Measurements from ENCODE around the gene SLIT1.

SLIT1 gene

GRCh38 chr10:96996275-96996965 is 189.3 kb downstream of the SLIT1 start:
- DNase-seq: no peak

GRCh38 chr10:96995851-96996250 is 189.9 kb downstream of the SLIT1 start:
- no peak for DNase-seq

- no peak for DNase-seq
Observed at GRCh38 chr10:96992721-96993120, 193.0 kb downstream of the SLIT1 start.

- DNase-seq: no peak
Observed at GRCh38 chr10:96991313-96991841, 194.4 kb downstream of the SLIT1 start.

GRCh38 chr10:96988426-96988825 is 197.3 kb downstream of the SLIT1 start:
- DNase-seq: no peak

- no peak for DNase-seq
Observed at GRCh38 chr10:96987842-96988175, 197.9 kb downstream of the SLIT1 start.

- no peak for DNase-seq
Observed at GRCh38 chr10:96987141-96987841, 198.5 kb downstream of the SLIT1 start.

GRCh38 chr10:96986200-96986856 is 199.4 kb downstream of the SLIT1 start:
- DNase-seq: no peak

- DNase-seq: no peak
Observed at GRCh38 chr10:96984541-96985131, 201.1 kb downstream of the SLIT1 start.

GRCh38 chr10:96982149-96982930 is 203.4 kb downstream of the SLIT1 start:
- no peak for DNase-seq

GRCh38 chr10:96978621-96979154 is 207.1 kb downstream of the SLIT1 start:
- DNase-seq: no peak

GRCh38 chr10:96975136-96975535 is 210.6 kb downstream of the SLIT1 start:
- no peak for DNase-seq

GRCh38 chr10:96973809-96974747 is 211.7 kb downstream of the SLIT1 start:
- DNase-seq: no peak

GRCh38 chr10:96972264-96972663 is 213.5 kb downstream of the SLIT1 start:
- DNase-seq: no peak

- no peak for DNase-seq
Observed at GRCh38 chr10:96971324-96971723, 214.4 kb downstream of the SLIT1 start.

- DNase-seq: no peak
Observed at GRCh38 chr10:96968682-96969423, 216.9 kb downstream of the SLIT1 start.

GRCh38 chr10:96967847-96968246 is 217.9 kb downstream of the SLIT1 start:
- no peak for DNase-seq

- DNase-seq: no peak
Observed at GRCh38 chr10:96964131-96964530, 221.6 kb downstream of the SLIT1 start.

- DNase-seq: no peak
Observed at GRCh38 chr10:96960872-96961271, 224.9 kb downstream of the SLIT1 start.

GRCh38 chr10:96959733-96960132 is 226.0 kb downstream of the SLIT1 start:
- DNase-seq: no peak

GRCh38 chr10:96958071-96958470 is 227.7 kb downstream of the SLIT1 start:
- DNase-seq: no peak

Data from NCI-H2029 treated with DMSO at 0.1 percent for 48 hours (cell line).